IPS-NIHi7 (cell line): ENCODE data around the gene MMS22L.
A peak's percentile ranks its signal among the peaks of the same experiment; 100 is the strongest.
"Not testable (repeated sequence)": the region's sequence is repeated elsewhere in the genome, so short reads cannot be mapped to it uniquely, and the experiment has no call there.

Experiments
- DNase-seq: peaks from one replicate; pipeline ENCODE4 v3.0.0; 2012; ENCODE audit warnings: mixed read lengths; ENCODE audit errors: extremely low spot score

Gene MMS22L

GRCh38 chr6:97246842-97247241 is 36.2 kb downstream of the MMS22L start:
- no peak for DNase-seq

GRCh38 chr6:97240222-97240621 is 42.8 kb downstream of the MMS22L start:
- DNase-seq = no peak

- no peak for DNase-seq
Measured at GRCh38 chr6:97231911-97232310, 51.1 kb downstream of the MMS22L start.

- no peak for DNase-seq
Measured at GRCh38 chr6:97222903-97223302, 60.1 kb downstream of the MMS22L start.

GRCh38 chr6:97218912-97219311 is 64.1 kb downstream of the MMS22L start:
- DNase-seq = no peak

GRCh38 chr6:97215157-97215769 is 67.8 kb downstream of the MMS22L start:
- peak; percentile 56 for DNase-seq

- no peak for DNase-seq
Measured at GRCh38 chr6:97214671-97215070, 68.3 kb downstream of the MMS22L start.

- DNase-seq = no peak
Measured at GRCh38 chr6:97207383-97207782, 75.6 kb downstream of the MMS22L start.

- no peak for DNase-seq
Measured at GRCh38 chr6:97205966-97206365, 77.0 kb downstream of the MMS22L start.

GRCh38 chr6:97203343-97203742 is 79.7 kb downstream of the MMS22L start:
- DNase-seq = peak; percentile 16

- DNase-seq = no peak
Measured at GRCh38 chr6:97198046-97198565, 84.9 kb downstream of the MMS22L start.

- no peak for DNase-seq
Measured at GRCh38 chr6:97195117-97195516, 87.9 kb downstream of the MMS22L start.

- no peak for DNase-seq
Measured at GRCh38 chr6:97189767-97190166, 93.2 kb downstream of the MMS22L start.

GRCh38 chr6:97187951-97188350 is 95.1 kb downstream of the MMS22L start:
- DNase-seq = no peak

GRCh38 chr6:97186416-97186999 is 96.5 kb downstream of the MMS22L start:
- DNase-seq = peak; percentile 57

- DNase-seq = no peak
Measured at GRCh38 chr6:97177905-97178304, 105.1 kb downstream of the MMS22L start.

GRCh38 chr6:97176468-97176867 is 106.5 kb downstream of the MMS22L start:
- DNase-seq = no peak

- DNase-seq = no peak
Measured at GRCh38 chr6:97175806-97176205, 107.2 kb downstream of the MMS22L start.

GRCh38 chr6:97174471-97174870 is 108.5 kb downstream of the MMS22L start:
- DNase-seq = no peak

- DNase-seq = no peak
Measured at GRCh38 chr6:97160280-97160679, 122.7 kb downstream of the MMS22L start.

GRCh38 chr6:97155447-97155846 is 127.6 kb downstream of the MMS22L start:
- DNase-seq = not testable (repeated sequence)

- no peak for DNase-seq
Measured at GRCh38 chr6:97154015-97154414, 129.0 kb downstream of the MMS22L start.

GRCh38 chr6:97151601-97152000 is 131.4 kb downstream of the MMS22L start:
- no peak for DNase-seq

- no peak for DNase-seq
Measured at GRCh38 chr6:97150932-97151331, 132.1 kb downstream of the MMS22L start.
